Measurements from ENCODE around the gene PAWR. TPM values are rescaled to one million over a fixed set of nuclear protein-coding genes. Genes with fewer than 3 reads are reported as not detected.

PAWR gene
- total and polyA plus RNA-seq, 3 experiments from 2014 or later, result 2.3 to 2.9 (median 2.4) TPM

- Histone ChIP-seq H3K36me3 (ENCODE audit: insufficient read depth, low read length) (no peaks in the 10 kb centered on the region), H3K27ac (ENCODE audit: low read depth, low read length) (no peak overlapping the region), H3K9me3 (ENCODE audit: low read length) (no peaks in the 10 kb centered on the region), H3K4me3 (ENCODE audit: low read length) (no peak overlapping the region), H3K27me3 (ENCODE audit: insufficient read depth, low read length, poor library complexity, severe bottlenecking) (no peaks in the 10 kb centered on the region), H3K4me1 (ENCODE audit: insufficient read depth, low read length) (no peaks in the 10 kb centered on the region)
- DNase-seq, result no peak
- no peak overlapping the region for H3K27ac Mint-ChIP-seq
- ChIA-PET CTCF (no interaction called here), POLR2A (no interaction called here)
- H3K4me1 Mint-ChIP-seq, result no peaks in the 10 kb centered on the region
- no peak overlapping the region for H3K4me3 Mint-ChIP-seq
- H3K9me3 Mint-ChIP-seq, result no peaks in the 10 kb centered on the region
- no peaks in the 10 kb centered on the region for H3K36me3 Mint-ChIP-seq
- H3K27me3 Mint-ChIP-seq, result peaks cover 8 to 37% of the 10 kb centered on the region in 2 donors
These were observed 9.7 kb downstream of the PAWR start for GRCh38 chr12:79681008-79681590.

GRCh38 chr12:79680051-79680450 is 10.7 kb downstream of the PAWR start:
- POLR2A ChIA-PET, result no interaction called here
- H3K27ac ChIP-seq (ENCODE audit: low read depth, low read length), result no peak overlapping the region
- CTCF ChIA-PET, result no interaction called here
- Mint-ChIP-seq H3K4me1 (no peaks in the 10 kb centered on the region), H3K4me3 (no peak overlapping the region), H3K36me3 (no peaks in the 10 kb centered on the region), H3K27me3 (peaks cover 6 to 29% of the 10 kb centered on the region in 2 donors), H3K9me3 (no peaks in the 10 kb centered on the region), H3K27ac (no peak overlapping the region)
- H3K36me3 ChIP-seq (ENCODE audit: insufficient read depth, low read length), result no peaks in the 10 kb centered on the region
- no peak overlapping the region for H3K4me3 ChIP-seq (ENCODE audit: low read length)
- DNase-seq, result no peak
- no peaks in the 10 kb centered on the region for H3K9me3 ChIP-seq (ENCODE audit: low read length)
- no peaks in the 10 kb centered on the region for H3K4me1 ChIP-seq (ENCODE audit: insufficient read depth, low read length)
- H3K27me3 ChIP-seq (ENCODE audit: insufficient read depth, low read length, poor library complexity, severe bottlenecking), result no peaks in the 10 kb centered on the region

- Mint-ChIP-seq H3K4me3 (no peak overlapping the region), H3K27me3 (peaks cover 4 to 28% of the 10 kb centered on the region in 2 donors), H3K9me3 (no peaks in the 10 kb centered on the region), H3K4me1 (no peaks in the 10 kb centered on the region), H3K27ac (no peak overlapping the region), H3K36me3 (no peaks in the 10 kb centered on the region)
- Histone ChIP-seq H3K27me3 (ENCODE audit: insufficient read depth, low read length, poor library complexity, severe bottlenecking) (no peaks in the 10 kb centered on the region), H3K36me3 (ENCODE audit: insufficient read depth, low read length) (no peaks in the 10 kb centered on the region), H3K4me3 (ENCODE audit: low read length) (no peak overlapping the region), H3K4me1 (ENCODE audit: insufficient read depth, low read length) (no peaks in the 10 kb centered on the region), H3K27ac (ENCODE audit: low read depth, low read length) (no peak overlapping the region), H3K9me3 (ENCODE audit: low read length) (no peaks in the 10 kb centered on the region)
- POLR2A ChIA-PET, result no interaction called here
- DNase-seq, result no peak
- CTCF ChIA-PET, result no interaction called here
These were observed 12.5 kb downstream of the PAWR start for GRCh38 chr12:79678306-79678705.

- Mint-ChIP-seq H3K4me1 (no peaks in the 10 kb centered on the region), H3K9me3 (peaks cover 0 to under 1% (median 0%) of the 10 kb centered on the region in 5 donors), H3K4me3 (no peak overlapping the region), H3K27me3 (peaks cover 4 to 28% of the 10 kb centered on the region in 2 donors), H3K27ac (no peak overlapping the region), H3K36me3 (no peaks in the 10 kb centered on the region)
- H3K4me3 ChIP-seq (ENCODE audit: low read length), result no peak overlapping the region
- no peaks in the 10 kb centered on the region for H3K9me3 ChIP-seq (ENCODE audit: low read length)
- H3K36me3 ChIP-seq (ENCODE audit: insufficient read depth, low read length), result no peaks in the 10 kb centered on the region
- POLR2A ChIA-PET, result no interaction called here
- no peaks in the 10 kb centered on the region for H3K27me3 ChIP-seq (ENCODE audit: insufficient read depth, low read length, poor library complexity, severe bottlenecking)
- no peak overlapping the region for H3K27ac ChIP-seq (ENCODE audit: low read depth, low read length)
- H3K4me1 ChIP-seq (ENCODE audit: insufficient read depth, low read length), result no peaks in the 10 kb centered on the region
- no peak for DNase-seq
- CTCF ChIA-PET, result no interaction called here
These were observed 13.1 kb downstream of the PAWR start for GRCh38 chr12:79677672-79678071.

- H3K4me1 Mint-ChIP-seq, result no peaks in the 10 kb centered on the region
- peaks cover 0 to 5% (median 0%) of the 10 kb centered on the region in 3 donors for H3K36me3 Mint-ChIP-seq
- Histone ChIP-seq H3K4me3 (ENCODE audit: low read length) (no peak overlapping the region), H3K4me1 (ENCODE audit: insufficient read depth, low read length) (no peaks in the 10 kb centered on the region), H3K9me3 (ENCODE audit: low read length) (no peaks in the 10 kb centered on the region), H3K36me3 (ENCODE audit: insufficient read depth, low read length) (no peaks in the 10 kb centered on the region), H3K27ac (ENCODE audit: low read depth, low read length) (no peak overlapping the region), H3K27me3 (ENCODE audit: insufficient read depth, low read length, poor library complexity, severe bottlenecking) (no peaks in the 10 kb centered on the region)
- CTCF ChIA-PET, result no interaction called here
- H3K9me3 Mint-ChIP-seq, result peaks cover 0 to 8% (median 0%) of the 10 kb centered on the region in 5 donors
- H3K27me3 Mint-ChIP-seq, result peaks cover 9 to 19% of the 10 kb centered on the region in 2 donors
- H3K27ac Mint-ChIP-seq, result no peak overlapping the region
- H3K4me3 Mint-ChIP-seq, result no peak overlapping the region
- POLR2A ChIA-PET, result no interaction called here
- no peak for DNase-seq
These were observed 14.2 kb downstream of the PAWR start for GRCh38 chr12:79676579-79676978.

GRCh38 chr12:79674629-79675028 is 16.1 kb downstream of the PAWR start:
- peaks cover 0 to 5% (median 0%) of the 10 kb centered on the region in 3 donors for H3K36me3 Mint-ChIP-seq
- H3K36me3 ChIP-seq (ENCODE audit: insufficient read depth, low read length), result no peaks in the 10 kb centered on the region

GRCh38 chr12:79673354-79673753 is 17.4 kb downstream of the PAWR start:
- no peaks in the 10 kb centered on the region for H3K4me1 Mint-ChIP-seq
- H3K4me1 ChIP-seq (ENCODE audit: insufficient read depth, low read length), result no peaks in the 10 kb centered on the region
- ChIA-PET CTCF (no interaction called here), POLR2A (no interaction called here)
- no peak overlapping the region for H3K27ac ChIP-seq (ENCODE audit: low read depth, low read length)
- no peaks in the 10 kb centered on the region for H3K9me3 ChIP-seq (ENCODE audit: low read length)
- H3K27me3 ChIP-seq (ENCODE audit: insufficient read depth, low read length, poor library complexity, severe bottlenecking), result no peaks in the 10 kb centered on the region
- H3K27me3 Mint-ChIP-seq, result peaks cover 7 to 9% of the 10 kb centered on the region in 2 donors
- H3K4me3 ChIP-seq (ENCODE audit: low read length), result no peak overlapping the region
- peaks cover 0 to 5% (median 0%) of the 10 kb centered on the region in 3 donors for H3K36me3 Mint-ChIP-seq
- no peak overlapping the region for H3K4me3 Mint-ChIP-seq
- no peaks in the 10 kb centered on the region for H3K36me3 ChIP-seq (ENCODE audit: insufficient read depth, low read length)
- no peak for DNase-seq
- peaks cover 0 to 8% (median 0%) of the 10 kb centered on the region in 5 donors for H3K9me3 Mint-ChIP-seq
- H3K27ac Mint-ChIP-seq, result no peak overlapping the region

More at GRCh38 chr12:79674629-79675028, 16.1 kb downstream of the PAWR start:
- Histone ChIP-seq H3K4me3 (ENCODE audit: low read length) (no peak overlapping the region), H3K27me3 (ENCODE audit: insufficient read depth, low read length, poor library complexity, severe bottlenecking) (no peaks in the 10 kb centered on the region), H3K9me3 (ENCODE audit: low read length) (no peaks in the 10 kb centered on the region), H3K4me1 (ENCODE audit: insufficient read depth, low read length) (no peaks in the 10 kb centered on the region), H3K27ac (ENCODE audit: low read depth, low read length) (no peak overlapping the region)
- H3K4me3 Mint-ChIP-seq, result no peak overlapping the region
- H3K4me1 Mint-ChIP-seq, result no peaks in the 10 kb centered on the region
- POLR2A ChIA-PET, result no interaction called here
- peaks cover 7 to 10% of the 10 kb centered on the region in 2 donors for H3K27me3 Mint-ChIP-seq
- no peak for DNase-seq
- CTCF ChIA-PET, result no interaction called here
- H3K27ac Mint-ChIP-seq, result no peak overlapping the region
- peaks cover 0 to 8% (median 0%) of the 10 kb centered on the region in 5 donors for H3K9me3 Mint-ChIP-seq

GRCh38 chr12:79668113-79668512 is 22.7 kb downstream of the PAWR start:
- Histone ChIP-seq H3K9me3 (ENCODE audit: low read length) (no peaks in the 10 kb centered on the region), H3K27me3 (ENCODE audit: insufficient read depth, low read length, poor library complexity, severe bottlenecking) (no peaks in the 10 kb centered on the region), H3K4me3 (ENCODE audit: low read length) (no peak overlapping the region), H3K36me3 (ENCODE audit: insufficient read depth, low read length) (no peaks in the 10 kb centered on the region), H3K4me1 (ENCODE audit: insufficient read depth, low read length) (no peaks in the 10 kb centered on the region), H3K27ac (ENCODE audit: low read depth, low read length) (no peak overlapping the region)
- ChIA-PET POLR2A (no interaction called here), CTCF (no interaction called here)
- no peak for DNase-seq
- H3K4me1 Mint-ChIP-seq, result no peaks in the 10 kb centered on the region
- peaks cover 7 to 13% of the 10 kb centered on the region in 2 donors for H3K27me3 Mint-ChIP-seq
- peaks cover 0 to 8% (median 0%) of the 10 kb centered on the region in 5 donors for H3K9me3 Mint-ChIP-seq
- peaks cover 0 to 5% (median 0%) of the 10 kb centered on the region in 3 donors for H3K36me3 Mint-ChIP-seq
- H3K27ac Mint-ChIP-seq, result no peak overlapping the region
- no peak overlapping the region for H3K4me3 Mint-ChIP-seq

All from CD8-positive, alpha-beta memory T cell (primary cell).